GM19395 (cell line): ENCODE data around the gene FBXO11.
A peak's percentile ranks its signal among the peaks of the same experiment; 100 is the strongest.
"Not testable (repeated sequence)": the region's sequence is repeated elsewhere in the genome, so short reads cannot be mapped to it uniquely, and the experiment has no call there.

Source experiments
- ATAC-seq: cut with Tn5 transposase; IDR thresholded peaks from one replicate; pipeline ENCODE4 v1.9.1; 2021; ENCODE audit warnings: mild to moderate bottlenecking, moderate library complexity; ENCODE audit not compliant: unreplicated experiment

FBXO11 gene

DNA sequence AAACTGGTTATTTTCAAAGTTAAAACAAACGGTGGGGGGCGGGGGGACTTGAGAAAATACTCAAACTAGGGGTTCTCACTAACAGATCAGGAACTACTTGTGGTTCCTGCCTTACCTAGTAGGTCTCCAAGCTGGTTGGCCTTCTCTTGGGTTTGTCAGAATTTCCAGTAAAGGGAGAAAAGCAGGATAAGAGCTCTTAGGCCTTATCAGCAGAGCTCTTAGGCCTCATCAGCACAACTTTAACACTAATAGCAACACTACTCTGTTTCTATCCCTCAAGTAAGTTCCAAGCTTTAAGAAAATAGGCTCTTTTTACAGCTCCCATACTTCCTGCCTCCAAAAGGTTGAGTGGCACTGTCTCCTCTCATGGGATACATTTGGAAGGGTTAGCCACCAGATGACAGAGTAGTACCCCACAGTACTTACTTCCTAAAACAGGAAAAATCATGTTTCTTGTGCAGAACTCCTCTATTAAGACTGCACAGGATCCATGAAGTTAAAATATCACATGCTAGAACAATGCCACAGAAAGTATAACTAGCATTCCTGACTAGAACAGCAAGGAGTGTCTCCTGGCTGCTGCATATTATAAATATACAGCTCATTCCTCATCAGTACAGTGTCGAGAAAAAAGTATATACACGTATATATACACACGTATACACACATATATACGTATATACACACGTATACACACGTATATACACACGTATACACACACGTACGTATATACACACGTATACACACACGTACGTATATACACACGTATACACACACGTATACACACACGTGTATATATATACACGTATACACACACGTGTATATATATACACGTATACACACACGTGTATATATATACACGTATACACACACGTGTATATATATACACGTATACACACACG, 6.1 kb downstream of the FBXO11 start:
- ATAC-seq, result no peak

DNA sequence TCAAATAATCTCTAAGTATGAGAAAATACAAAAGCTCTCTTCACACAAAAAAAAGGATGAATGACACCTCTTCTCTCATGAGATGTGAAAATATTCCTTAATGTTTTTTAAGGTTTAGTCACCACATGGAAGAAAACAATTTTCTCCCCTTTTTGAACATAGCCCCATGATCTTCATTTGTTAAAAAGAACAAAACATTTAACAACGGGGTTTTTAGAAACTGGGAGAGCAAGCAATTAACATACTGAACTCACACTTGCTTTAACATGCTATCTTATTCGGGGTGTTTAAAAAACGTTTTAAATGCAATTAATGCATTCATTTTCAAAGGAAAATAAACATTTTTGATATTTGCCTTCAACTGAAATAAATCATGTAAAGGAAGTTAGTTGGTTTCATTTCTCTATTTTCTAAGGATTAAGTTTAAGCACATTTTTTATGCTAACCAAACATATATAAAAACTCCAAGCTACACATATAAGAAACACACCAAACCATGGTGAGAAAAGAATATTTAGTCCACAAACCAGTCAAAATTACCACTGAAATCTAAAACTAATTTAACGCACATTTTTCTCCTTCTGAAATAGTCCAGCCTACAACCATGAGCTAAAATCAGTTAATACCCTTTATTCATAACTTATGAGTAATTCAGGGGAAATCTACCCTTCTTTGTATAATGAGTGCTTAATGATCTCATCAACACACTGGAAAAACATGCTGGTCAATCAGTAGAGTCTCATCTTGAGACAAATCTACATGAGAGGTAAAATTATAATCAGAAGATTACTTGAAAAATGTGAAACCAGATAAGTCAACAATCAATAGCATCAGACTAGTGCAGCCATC, 8.2 kb downstream of the FBXO11 start:
- peak; percentile 48 for ATAC-seq

DNA sequence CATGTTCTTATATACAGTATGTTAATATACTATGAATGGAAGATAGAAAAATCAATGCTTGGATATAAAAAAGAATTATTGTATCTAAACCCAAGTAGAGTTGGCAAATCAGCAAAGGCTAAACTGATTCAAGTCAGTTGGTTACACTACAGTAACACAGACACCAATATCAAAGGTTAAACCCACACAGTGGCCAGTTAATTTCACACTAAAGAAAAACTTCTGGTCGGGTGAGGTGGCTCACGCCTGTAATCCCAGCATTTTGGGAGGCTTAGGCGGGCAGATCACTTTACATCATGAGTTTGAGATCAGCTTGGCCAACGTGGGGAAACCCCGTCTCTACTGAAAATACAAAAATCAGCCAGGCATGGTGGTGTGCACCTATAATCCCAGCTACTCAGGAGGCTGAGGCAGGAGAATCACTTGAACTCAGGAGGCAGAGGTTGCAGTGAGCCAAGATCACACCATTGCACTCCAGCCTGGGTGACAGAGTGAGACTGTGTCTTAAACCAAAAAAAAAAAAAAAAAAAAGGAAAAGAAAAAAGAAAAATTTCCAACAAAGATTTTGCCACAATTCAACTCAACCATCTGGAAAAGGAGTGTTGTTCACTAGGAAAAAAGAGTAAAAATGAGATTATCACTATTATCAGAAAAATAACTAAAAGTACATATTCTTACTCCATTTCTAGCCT, 9.0 kb downstream of the FBXO11 start:
- not testable (repeated sequence) for ATAC-seq

DNA sequence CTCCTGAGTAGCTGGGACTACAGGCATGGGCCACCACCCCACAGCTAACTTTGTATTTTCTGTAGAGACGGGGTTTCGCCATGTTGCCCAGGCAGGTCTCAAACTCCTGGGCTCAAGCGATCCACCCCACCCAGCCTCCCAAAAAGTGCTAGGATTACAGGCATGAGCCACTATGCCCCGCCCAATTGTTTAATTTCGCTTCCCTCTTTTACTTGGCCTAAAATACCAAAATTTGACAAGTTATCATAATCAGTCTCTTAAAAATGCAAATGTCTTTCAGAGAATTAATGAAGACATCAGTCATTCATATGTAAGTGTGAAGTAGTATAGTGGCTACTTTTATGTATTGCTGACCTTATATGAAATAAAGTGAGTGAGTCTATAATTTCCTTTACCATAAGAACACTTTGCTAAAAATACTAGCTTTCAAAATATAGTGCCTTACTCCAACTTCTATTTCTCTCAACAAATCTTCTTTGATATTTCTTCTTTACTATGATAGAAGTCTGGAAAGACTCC, 9.8 kb downstream of the FBXO11 start:
- ATAC-seq, result no peak

DNA sequence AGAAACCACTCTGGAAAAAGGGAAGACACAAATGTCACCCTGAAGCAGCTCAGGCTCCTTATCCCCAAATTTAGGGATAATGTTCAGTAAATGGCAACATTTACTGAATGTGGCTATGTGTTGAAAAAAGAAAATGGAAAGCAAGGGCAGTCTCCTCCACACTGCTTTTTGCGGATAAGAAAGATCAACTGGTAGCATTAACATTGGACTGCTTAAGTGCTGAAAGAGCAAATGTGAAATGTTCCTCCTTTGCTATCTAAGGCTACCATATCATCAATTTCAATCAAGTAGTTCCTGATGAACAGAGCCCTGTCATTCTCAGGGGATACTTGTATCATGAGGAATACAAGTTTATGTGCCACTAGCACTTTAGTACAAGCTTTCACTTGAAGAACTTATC, 12.5 kb downstream of the FBXO11 start:
- ATAC-seq, result no peak

DNA sequence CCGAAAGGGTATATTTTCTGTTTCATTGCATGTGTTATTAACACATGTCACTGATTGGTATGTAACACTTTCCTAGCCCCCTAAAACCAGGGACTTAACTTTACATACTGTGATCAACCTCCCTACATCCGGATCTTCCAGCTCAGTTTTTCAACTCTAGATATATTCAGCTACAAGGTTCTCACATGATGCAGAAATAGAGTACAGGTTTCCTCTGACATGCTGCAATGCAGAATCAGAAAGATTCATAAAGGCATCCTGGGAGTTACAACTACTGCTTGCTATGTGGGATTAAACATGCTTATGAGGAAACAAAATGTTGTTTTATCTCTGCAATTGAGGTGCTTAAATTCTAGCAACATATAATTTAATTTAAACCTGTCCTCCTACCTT, 14.0 kb downstream of the FBXO11 start:
- ATAC-seq, result no peak

DNA sequence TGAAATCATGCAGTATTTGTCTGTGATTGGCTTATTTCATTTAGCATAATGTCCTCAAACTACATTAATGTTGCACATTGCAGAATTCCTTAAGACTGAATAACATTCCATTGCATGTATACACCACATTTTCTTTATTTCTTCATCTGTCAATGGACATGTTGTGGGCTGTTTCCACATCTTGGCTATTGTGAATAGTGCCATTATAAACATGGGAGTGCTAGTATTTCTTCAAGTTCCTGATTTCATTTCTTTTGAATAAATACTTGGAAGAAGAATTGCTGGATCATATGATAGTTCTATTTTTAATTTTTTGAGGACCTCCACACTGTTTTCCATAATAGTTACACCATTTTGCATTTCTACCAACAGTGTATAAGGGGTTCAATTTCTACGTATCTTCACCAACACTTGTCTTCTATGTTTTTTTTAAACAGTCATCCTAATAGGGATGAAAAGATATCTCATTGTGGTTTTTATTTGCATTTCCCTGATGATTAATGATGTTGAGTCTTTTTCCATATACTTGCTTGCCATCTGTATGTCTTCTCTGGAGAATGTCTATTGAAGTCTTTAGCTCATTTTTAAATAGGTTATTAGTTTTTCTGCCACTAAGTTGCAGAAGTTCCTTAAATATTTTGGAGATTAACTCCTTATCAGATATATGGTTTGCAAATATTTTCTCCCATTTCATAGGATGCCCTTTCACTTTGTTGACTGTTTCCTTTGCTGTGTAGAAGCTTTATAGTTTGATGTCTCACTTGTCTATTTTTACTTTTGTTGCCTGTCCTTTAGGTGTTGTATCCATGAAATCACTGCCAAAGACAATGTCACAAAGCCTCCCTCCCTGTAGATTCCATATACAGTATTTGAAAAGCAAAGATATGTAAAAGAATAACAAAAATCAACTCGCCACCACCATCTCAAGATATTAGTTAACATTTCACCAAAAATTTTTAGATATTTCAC, 14.6 kb downstream of the FBXO11 start:
- ATAC-seq, result no peak

DNA sequence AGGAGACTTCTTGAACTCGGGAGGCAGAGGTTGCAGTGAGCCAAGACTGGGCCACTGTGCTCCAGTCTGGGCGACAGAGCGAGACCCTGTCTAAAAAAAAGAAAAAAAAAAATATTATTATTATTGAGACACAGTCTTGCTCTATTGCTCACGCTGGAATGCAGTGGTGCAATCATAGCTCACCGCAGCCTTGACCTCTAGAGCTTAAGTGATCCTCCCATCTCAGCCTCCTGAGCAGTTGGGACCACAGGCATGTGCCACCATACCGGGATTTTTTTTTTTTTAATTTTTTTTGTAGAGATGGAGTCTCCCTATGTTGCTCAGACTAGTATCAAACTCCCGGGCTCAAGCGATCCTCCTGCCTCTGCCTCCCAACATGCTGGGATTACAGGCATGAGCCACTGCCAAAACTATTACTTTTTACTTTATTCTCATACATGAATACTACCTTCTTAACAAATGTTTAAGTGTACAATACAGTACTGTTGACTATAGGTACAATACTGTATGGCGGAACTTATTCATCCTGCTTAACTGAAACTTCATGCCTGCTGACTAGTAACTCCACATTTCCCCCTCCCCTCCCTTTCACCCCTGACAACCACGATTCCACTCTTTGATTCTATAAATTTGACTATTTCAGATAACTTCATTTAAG, 15.5 kb downstream of the FBXO11 start:
- no peak for ATAC-seq

DNA sequence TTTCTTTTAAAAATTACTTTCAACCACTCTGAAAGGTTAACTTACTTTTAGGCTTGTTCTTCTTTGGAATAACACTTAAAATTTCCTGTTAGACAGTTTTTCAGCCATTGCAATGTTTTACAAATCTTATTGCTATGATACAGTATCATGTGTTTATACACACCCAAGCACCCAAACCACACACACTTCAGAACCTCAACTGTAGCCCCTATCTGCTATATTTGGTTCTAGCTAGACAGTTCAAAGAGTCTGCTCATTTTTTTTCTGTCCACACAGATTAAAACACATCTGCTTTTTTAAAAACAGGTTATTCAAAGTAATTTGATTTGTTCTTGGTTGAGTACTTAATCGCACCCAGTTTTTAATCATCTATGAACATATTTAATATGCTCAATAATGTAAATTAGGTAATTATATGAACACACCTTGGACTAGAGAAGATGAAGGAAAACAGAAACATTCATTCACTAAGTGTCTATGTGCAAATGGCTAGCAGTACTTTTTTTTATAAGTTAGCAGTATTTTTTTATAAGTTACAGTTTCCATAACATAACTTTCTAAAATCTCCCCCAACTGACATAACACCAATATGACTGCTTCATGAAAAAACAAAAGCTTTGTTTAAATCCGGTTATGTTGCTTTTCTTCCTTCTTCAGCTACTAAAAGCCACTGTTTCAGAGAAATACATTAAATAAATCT, 17.6 kb downstream of the FBXO11 start:
- no peak for ATAC-seq

DNA sequence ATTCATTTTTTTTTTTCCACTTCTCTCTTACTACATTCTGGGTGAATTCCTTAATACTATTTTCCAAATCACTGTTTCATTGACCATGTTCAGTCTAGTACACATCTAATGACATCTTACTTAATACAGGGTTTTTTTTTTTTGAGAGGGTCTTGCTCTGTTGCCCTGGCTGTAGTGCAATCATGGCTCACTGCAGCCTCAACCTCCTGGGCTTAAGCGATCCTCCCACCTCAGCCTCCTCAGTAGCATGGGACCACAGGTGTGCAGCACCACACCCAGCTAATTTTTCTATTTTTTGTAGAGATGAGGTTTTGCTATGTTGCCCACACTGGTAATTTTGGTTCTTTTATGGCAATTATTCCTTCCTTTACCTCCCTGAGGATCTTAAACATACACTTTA, 29.4 kb downstream of the FBXO11 start:
- ATAC-seq, result no peak

DNA sequence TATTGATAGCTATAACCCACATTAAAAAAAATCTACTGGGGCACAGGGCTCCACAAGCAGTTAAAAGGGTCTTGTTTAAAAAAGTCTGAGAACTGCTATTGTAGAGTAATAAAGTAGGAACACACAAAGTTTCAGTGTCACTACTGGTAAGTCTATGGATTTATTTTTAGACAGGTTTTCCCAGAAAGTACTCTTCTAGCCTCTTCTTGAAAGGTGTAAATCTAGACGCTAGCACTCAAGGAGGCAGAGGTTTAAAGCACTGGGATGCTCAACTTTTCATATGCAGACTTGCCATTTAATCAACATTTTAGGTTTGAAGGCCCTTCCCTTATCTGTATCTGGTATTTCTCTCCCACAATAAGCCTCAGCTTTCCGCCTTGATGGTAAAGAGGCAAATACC, 33.4 kb downstream of the FBXO11 start:
- ATAC-seq, result no peak

DNA sequence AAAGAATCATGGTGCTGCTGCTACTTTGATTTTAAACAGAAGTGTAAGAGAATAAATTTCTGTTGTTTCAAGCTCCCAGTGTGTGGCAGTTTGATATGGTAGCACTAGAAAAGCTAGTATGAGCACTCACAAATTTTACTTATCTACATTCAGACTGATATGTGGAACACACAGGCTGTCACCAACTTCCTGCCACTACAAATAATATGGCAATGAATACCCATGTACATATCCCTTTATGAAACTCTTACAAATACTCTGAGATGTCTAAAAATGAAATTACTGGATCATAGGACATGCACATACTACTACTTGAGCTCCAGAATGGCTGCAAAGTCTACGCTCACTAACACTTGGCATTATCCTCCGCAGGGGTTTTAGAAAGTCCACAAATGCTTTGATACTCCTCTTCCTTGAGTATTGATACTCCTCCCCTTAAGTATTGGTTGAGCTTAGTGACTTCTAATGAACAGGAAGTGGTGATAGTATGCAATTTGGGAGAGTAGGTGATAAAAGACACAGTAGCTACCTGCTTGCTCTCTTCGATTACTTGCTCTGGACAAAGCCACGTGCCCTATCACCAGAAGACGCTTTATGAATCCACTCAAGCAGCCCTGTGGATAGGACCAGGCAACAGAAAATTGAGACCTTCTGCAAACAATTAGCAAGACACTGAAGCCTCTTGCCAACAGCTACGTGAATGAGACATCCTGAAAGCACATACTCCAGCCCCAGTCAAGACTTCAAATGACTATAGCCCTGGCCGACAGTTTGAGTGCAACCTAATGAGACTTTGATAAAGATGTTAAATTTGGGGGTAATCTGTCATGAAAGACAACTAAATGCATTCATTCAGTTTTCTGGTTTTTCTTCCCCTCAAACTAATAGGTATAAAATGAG, 35.4 kb downstream of the FBXO11 start:
- ATAC-seq, result no peak

DNA sequence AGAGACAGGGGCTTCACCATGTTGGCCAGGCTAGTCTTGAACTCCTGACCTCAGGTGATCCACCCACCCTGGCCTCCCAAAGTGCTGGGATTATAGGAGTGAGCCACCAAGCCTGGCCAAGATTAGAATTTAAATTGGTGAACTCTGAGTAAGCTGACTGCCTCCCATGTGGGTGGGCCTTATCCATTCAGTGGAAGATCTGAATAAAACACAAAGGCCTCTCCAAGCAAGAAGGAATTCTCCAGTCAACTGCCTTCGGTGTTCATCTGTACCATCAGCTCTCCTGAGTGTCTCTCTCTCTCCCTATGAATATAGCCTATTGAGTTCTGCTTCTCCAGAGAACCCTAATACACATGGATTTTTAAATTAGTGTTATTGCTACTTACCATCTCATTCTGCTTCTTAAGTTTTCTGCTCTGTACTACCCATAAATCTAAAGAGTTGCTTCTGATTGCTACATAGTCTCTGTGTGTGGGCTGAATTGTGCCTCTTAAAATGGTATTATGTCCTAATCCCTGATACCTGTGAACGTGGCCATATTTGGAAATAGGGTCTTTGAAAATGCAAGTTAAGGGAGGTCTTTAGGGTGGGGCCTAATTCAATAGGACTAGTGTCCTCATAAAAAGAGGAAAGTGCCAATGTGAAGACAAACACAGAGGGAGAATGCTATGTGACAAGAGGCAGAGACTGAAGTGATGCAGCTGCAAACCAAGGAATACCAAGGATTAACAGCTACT, 36.3 kb downstream of the FBXO11 start:
- no peak for ATAC-seq

DNA sequence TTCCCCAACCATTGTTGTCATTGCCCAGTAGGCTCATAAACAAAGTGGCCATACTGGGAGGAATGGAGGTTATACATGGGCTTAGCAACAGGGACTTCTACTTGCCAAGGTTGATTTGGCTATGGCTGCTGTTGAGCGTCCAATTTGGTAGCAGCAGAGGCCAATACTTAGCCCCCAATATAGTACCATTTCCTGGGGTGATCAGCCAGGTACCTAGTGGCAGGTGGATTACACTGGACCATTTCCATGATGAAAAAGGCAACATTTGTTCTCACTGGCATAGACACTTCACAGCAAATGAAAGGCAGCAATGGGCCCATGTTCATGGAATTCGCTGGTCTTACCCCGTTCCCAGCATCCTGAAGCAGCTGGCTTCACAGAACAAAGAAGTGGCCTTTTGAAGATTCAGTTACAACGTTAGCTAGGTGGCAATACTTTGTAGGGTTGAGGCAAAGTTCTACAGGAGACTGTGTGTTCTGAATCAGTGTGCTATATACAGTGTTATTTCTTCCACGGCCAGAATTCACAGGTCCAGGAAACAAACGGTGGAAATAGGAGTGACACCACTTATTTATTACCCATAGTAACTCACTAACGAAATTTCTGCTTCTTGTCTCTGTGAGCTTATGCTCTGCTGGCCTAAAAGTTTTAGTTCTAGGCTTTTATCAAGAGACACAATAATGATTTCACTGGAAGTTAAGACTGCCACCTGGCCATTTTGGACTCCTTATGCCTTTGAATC, 37.5 kb downstream of the FBXO11 start:
- ATAC-seq, result no peak

DNA sequence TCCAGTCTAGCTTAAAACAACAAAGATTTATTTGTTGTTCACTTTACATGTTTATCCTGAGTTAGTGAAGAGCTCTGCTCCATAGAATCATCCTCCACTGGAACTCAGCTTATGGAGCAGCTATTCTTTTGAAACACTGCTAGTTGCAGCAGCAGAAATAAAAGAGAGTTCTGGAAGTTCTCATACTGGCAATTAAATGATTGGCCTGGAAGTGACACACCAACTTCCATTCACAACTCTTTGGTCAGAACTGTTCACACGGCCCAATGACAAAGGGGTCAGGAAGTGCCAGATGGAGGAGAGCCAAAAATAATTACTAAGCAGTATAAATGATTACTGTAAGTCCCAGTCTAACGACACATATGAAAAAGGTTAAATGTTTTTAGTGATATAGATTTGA, 39.1 kb downstream of the FBXO11 start:
- no peak for ATAC-seq

DNA sequence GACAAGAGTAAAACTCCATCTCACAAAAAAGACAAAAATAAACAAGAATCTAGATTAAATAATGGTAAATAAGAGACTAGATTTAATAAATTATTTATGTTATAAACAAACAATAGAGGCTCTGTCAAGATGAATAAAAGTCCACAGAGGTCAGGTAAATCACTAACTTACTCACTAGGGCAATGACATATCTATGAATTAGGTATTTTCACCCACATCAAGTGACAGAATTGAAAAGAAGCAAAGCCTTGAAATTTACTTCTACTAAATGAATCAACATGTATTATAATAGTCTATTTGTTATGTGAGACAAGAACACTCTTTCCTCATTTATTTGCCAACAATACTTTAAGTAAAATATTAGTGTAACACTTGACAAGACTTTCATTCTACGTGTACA, 41.7 kb downstream of the FBXO11 start:
- no peak for ATAC-seq

DNA sequence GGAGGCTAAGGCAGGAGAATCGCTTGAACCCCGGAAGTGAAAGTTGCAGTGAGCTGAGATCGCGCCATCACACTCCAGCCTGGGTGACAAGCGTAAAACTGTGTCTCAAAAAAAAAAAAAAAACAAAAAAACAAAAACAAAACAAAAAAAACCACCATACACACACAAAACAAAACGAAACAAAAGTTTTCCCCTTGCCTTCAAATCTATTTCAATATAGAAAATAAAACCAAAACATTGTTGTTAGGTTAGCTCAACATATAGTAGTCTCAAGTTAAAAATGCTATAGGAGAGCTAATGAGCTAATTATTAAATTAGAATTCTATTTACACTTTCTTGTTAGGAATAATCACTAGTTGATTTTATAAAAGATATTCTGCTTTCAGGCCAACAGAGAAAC, 43.3 kb downstream of the FBXO11 start:
- no peak for ATAC-seq
